ENCODE data around the gene GRHL3.

Gene GRHL3

DNA sequence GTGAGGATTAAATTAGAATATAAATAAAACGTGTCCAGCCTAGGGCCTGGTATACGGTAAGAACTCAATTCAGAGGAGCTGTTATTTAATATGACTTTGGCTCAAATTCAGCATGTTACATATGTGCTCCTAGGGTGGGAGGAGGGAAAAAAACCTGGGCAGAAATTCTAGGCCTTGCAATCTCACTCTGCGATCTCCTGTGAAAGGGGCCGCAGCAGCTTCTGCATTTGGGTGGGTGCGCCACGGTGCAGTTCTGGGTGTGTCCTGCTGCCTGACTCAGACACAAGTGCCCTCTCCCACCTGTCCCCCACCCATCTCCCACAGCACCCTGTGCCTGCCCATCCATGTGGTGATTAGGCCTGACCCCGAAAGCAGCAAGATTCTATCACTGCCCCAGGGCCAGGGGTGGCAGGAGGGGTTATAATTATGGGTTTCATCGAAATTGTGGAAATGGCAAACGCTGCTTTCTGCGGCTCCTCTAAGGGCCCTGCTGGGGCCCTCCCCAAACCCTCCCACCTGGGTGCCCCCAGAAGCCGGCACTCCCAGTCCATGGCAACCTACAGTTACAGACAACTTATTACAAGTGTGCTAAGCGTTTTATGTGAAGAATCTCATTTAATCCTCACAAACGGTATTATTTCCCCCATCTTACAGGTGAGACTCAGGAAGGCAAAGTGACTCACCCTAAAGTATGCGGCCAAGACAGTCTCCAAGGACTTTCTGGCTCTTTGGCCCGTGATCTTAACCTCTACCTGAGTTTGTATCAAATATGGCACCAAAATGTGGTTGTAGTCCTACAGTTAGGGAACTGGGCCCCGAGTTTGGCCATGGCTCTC lies 25.5 kb upstream of the GRHL3 start:
- no peak for DNase-seq (ENCODE audit: low spot score)

DNA sequence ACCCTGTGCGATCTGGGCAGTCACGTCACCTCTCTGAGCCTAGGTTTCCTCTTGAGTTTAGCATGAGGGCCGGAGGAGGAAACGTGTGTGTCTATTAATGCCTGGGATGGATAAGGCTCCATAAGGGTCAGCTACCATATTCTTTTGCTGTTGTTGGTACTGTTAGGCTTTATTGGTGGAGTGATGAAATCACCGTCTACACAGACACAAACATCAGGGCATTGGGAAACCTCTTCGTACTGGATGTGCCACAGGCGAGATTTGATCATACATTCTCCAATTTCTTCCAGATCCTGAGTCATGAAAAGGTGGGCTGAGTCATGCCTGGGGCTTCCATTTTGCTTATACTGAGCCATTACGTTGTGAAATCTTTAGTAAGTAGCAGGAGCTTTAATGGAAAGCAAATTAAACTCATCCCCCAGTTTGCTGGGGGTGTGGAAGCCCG lies 24.9 kb upstream of the GRHL3 start:
- no peak for DNase-seq (ENCODE audit: low spot score)

DNA sequence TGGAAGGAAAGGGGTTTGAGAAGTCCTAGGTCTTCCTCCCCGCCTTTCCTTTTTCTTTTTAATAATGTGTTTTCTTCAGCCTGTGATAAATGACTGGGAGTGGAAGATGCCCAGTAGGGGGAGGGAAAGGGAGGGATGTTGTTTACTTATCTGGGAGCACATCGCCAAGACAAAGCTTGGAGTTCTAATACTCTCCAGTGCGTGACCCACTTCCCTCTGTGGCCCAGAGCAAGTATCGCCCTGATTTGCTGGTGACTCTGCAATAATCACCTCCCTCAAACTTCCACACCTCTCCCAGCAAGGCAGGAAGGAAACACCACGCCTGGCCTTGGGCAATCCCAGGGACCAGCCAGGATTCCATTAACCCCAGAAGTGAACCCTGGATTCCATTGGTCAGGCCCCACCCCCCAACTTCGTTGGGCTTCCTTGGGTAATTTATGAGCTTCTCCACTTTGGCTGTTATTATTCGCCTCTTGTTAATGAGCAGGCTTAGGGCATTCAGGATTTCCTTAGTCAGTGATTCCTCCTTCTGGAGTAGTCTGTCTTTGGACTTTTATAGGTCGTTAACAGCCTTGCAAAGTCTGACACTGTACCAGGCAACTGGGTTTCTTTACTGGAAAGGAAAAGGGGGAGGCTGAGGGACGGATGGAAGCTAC lies 24.3 kb upstream of the GRHL3 start:
- no peak for DNase-seq (ENCODE audit: low spot score)

DNA sequence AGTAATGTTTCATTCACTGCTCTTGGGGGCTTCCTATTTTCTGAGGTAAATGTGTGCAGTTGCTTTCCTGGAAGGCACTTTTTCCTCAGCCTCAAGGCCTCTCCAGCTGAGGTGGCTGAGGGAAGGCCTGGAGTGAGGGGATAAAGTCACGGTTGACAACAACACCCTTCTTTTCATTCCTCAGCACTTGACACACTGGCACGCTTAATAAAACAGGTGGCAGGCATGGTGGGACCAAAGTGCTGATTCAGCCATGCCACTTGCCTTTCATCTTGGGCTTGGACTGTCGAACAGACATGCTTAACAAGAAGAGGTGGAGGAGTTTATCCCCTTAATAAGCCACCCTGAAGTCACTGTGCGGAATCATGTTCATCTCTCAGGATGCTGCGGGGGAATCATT lies 23.6 kb upstream of the GRHL3 start:
- no peak for DNase-seq (ENCODE audit: low spot score)

DNA sequence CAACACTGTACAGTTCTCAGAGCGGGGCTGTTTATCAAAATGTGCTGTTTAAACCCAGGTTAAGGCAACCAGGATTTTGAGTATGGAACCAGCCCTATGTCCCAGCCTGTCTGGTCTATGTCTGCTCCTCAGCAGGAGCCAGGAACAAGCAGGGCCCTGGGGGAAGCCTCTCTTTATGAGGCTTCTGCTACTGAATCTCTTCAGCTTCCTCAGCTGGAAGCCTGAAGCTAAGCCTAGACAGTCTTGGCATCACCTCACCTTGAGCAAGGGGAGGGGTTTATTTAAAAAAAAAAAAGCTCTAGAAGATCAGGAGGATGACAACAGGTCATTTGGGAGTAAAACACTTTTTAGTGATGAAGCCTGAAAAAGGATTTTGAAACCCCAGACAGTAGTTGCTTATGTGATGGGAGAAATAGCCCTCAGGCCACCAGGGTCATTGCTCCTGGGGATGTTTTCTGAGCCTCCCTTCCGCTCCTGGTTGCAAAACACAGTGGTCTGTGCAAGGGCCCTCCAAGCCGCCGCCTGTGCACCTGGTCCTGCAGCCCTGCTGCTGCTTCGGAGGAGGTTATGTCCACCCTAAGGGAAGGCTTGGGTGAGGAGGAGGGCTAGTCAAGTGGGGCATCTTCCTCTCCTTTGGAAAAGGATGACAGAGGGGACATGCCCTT lies 21.8 kb upstream of the GRHL3 start:
- no peak for DNase-seq (ENCODE audit: low spot score)

DNA sequence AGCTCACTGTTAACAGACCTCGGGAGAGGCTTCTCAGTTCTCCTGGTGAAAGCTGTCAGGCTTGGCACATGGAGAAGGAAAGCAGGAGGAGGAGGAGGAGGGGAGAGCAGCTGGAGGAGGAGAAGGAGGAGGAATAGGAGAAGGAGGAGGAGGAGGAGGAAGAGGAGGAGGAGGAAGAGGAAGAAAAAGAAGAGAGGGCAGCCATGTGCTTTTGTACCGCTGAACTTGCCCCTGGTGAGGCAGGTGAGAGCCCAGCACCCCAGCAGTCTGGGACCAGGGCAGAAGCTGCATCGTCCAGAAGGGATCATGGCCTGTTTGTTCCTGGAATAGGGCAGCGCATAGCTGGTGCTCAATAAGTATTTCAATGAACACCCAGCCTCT lies 21.3 kb upstream of the GRHL3 start:
- no peak for DNase-seq (ENCODE audit: low spot score)

DNA sequence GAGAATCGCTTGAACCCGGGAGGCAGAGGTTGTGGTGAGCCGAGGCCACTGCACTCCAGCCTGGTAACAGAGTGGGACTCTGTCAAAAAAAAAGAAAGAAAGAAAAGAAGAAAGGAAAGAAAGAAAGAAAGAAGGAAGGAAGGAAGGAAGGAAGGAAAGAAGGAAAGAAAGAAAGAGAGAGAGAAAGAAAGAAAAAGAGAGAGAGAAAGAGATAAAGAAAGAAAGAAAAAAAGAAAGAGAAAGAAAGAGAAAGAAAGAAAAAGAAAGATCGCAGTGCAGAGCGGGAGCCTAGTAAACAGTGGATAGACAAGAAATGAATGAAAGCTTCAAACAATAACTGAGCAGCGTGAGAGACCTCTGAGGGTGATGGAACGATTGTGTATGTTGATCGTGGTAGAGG lies 20.6 kb upstream of the GRHL3 start:
- DNase-seq (ENCODE audit: low spot score) = no peak

DNA sequence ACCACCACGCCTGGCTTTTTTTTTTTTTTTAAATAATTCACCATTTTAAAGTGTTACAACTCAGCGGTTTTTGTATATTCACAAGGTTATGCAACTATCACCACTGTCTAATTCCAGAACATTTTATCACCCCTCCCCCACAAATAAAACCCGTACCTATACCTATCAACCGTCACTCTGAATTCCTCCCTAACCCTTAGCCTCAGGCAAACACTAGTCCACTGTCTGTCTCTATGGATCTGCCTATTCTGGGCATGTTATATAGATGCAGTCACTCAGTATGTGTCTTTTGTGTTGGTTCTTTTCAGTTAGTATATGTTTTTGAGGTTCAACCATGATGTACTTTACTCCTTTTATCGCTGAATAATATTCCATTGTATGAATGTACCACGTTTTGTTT lies 19.3 kb upstream of the GRHL3 start:
- DNase-seq (ENCODE audit: low spot score) = no peak

DNA sequence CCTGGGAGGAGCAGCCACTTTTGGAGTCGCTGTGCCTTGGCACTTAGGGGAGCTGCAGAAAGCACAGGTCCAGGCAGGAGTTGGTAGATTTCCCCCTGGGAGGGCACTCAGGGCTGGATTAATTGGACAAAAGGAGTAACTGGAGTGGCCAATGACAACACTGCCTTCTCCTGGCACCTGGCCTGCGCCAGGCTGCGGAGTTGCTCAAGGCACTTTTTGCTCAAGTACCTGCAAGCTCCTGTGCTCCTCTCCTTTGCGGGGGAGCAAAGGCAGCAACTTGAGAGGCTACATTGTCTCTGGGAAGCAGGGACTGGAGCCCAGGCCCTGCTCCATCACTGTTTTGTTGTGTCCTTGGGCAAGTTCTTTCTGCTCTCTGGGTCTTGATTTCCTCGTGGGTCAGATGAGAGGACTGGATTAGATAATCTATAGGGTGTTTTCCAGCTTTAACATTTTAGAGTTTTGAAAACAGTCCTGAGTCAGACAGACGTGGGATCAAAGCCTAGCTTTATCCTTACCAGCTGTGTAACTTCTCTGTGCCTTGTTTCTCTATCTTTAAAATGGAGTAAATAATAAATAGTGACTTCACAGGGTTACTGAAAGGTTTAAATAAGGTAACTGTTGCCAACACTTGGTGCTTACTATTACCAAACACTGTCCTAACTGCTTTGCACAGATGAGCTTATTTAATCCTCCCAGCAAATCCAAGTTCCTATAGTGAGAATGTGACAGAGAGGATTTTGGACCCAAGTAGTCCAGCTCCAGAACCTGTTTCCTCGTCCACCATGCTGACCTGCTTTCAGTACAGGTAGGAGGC lies 18.0 kb upstream of the GRHL3 start:
- no peak for DNase-seq (ENCODE audit: low spot score)

DNA sequence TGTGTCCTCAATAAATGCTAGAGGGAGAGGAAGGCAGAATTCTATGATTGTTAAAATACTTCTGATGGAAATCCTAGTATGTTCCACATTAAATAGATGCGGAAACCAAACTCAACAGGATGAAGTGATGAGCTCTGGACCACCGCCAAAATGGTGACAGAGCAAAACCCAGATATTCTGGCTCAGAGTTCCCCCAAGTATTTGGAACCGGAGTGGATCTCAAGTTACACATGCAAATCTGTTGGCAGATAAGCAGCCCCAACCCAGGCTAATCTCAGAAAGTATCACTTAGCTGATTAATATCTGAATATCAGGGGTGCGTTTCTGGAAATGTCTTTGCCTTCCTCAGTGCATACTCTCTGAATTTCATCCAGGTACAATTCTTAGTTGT lies 17.4 kb upstream of the GRHL3 start:
- DNase-seq (ENCODE audit: low spot score) = no peak

DNA sequence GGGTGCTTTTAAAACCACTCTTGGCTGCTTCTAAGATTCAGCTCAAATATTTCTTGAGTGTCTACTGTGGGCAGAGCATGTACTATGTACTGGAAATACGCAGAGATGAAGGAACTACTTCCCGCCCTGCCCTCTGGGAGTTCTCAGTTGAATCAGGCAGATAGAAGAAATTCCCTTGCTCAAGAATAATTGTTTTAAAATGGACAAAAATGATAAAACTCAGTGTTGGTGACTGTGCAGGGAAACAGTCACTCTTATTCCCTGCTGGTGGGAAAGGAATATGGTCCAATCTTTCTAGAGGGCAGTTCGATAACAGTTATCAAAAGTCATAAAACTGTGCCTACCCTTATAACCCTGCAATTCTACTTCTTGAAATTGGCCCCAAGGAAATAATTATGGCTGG lies 16.9 kb upstream of the GRHL3 start:
- DNase-seq (ENCODE audit: low spot score) = no peak

DNA sequence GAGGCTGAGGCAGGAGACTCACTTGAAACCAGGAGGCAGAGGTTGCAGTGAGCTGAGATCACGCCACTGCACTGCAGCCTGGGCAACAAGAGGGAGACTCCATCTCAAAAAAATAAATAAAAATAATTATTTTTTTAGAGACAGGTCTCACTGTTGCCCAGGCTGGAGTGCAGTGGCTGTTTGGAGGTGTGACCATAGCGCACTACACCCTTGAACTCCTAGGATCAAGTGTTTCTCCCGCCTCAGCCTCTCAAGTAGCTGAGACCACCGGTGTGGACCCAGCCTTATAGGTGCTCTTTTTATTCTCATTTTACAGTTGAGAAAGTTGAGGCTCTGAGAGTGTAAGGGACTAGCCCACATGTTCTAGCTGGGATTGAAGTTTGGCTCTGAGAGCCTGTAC lies 15.6 kb upstream of the GRHL3 start:
- DNase-seq (ENCODE audit: low spot score) = no peak

DNA sequence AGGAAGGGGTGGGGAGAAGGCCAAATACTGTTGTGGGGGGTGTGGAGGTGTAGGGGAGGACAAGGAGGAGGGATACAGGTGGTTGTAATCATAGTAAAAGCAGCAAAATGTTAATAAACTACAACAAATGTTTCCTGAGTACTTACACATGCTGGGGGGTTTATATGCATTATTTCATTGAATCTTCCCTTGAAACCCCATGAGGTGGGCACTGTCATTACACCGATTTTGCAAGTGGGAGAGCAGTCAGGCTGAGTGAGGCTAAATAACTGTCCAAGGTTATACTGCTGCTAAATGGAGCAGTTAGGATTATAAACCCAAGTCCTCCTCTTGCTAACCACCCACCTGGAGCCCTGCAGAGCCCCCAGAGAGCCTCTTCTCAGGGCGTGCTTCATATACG lies 14.4 kb upstream of the GRHL3 start:
- DNase-seq (ENCODE audit: low spot score) = no peak

DNA sequence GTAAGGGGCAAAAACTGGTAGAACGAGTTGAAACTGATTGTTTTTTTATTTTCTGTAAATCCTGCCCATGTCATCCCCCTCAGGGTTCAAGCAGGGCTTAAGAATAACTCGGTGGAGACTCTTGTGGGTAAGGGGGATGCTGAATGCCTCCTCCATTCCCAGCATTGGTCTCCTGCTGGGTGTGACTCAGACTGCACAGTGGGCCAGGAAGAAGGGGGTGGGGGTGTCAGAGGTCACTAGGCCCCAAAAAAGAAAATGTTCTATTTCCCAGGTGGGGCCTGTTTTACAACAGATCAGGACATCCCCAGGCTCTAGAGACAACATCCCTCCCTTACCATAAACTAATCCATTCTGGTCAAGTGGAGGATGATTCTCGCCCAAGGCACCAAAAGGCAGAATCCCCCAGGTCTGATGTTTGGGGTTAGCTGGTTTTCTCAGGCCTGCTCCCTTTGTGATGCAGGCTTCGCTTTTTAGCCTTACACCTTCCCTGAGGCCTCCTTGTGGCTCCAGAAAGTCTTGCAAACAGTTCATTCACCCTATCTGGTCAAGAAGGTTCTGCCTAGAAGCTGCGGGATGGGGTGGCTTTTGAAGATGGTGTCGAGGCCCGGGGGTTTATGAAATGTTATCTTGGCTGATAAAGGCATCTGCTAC lies 10.7 kb upstream of the GRHL3 start:
- DNase-seq (ENCODE audit: low spot score) = no peak

DNA sequence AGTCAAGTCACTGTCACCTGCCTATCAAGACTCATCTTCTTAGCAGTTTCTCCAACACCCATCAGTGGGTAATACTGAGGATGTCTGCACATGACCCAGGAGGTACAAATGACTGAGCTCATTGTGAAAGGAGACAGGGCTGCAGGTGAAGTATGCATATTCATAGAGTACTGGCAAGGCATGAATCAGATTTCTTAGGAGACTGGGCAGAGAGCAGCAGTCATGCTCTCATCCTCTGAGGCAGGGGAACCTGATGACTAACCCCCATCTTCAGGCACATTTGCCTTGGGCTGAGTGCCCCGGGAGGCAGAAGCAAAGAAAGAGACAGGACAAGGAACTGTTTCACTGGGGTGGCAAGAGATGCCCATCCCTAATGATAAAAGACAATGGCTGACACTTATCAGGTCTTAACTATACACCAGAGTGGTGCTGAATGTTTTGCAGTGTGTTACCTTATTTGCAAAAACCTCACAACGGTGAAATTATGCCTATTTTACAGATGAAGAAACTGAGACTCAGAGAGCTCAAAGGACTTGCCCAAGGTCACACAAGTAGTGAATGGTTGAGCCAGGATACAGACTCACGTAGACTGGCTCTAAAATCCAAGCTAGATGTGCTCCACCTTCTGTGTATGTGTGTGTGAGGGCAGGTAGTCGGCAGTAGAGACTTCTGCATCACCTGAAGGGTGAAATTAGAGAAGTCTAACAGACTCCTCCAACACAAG lies 9.2 kb upstream of the GRHL3 start:
- DNase-seq (ENCODE audit: low spot score) = peak; percentile 33

DNA sequence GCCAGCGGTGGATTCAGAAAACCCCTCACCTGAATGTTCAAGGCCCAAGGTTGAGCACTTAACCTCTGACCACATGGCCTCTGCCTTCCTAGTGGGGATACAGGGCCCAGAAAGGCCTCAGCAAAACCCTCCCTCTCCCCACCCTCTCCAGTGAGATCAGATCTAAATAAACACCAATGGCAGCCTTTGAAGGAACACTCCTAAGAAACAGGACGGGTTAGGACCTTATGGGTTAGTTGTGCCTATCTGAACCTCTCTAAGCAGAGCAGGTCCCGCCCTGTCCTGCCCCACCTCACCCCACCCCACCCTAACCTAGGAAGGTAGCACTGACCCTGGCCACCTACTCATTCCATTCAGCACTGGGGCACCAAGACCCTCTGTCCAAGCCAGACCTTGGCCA lies 7.9 kb upstream of the GRHL3 start:
- DNase-seq (ENCODE audit: low spot score) = no peak

DNA sequence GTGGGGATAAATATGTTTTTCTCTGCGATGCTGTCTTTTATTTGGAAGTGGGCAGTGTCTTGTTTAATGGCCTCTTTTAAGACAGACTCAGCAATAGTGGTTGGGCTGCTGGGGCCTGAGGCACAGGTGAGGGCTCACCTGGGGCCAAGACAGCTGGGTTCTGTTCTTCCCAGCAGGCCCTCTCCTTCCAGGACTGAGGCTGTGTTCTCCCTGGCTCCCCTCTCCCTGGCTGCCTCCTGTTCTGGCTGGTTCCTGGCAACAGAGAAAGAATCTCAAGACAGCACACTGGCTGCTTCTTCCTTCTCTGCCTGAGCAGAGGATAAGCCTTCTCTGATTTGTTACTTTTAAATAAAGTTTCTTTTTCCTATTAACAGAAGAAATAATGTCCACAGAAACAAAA lies 7.4 kb upstream of the GRHL3 start:
- no peak for DNase-seq (ENCODE audit: low spot score)

DNA sequence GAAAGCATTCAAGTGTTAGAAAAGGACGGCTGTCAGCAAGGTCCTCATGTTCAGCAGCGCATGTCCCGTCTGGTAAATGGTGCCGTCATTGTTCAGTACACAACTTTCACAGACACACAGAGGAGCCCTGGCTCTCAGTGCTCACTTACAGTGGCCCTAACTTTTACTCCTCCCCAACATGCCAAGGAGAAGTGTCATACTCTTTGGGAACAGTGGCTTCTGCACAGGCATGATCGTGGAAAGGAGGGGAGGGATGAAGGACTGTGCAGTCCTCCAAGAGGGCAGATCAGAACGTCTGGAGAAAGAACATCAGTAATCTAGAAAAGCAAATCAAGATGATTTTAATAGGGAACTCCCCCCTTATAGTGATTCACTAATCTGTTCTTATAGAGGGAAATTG lies 3.8 kb upstream of the GRHL3 start:
- DNase-seq (ENCODE audit: low spot score) = no peak

DNA sequence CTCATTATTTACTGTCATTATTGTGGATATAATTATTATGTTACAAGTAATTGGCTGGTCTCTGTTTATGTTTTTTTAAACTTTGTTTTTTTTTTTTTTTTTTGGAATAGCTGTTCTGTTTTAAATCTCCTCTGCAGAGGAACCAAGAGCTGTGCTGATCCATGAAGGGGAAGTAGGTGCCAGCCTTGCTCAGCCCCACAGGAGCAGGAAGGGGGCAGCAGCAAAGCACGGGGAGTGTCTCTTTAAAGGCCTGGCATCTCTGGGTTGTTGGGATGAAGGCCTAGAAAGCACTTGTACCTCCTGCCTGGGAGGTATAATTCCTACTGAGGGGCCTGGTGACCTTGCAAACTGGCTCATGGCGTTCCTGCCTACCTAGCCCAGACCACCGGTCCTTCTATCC lies 2.5 kb upstream of the GRHL3 start:
- DNase-seq (ENCODE audit: low spot score) = no peak

DNA sequence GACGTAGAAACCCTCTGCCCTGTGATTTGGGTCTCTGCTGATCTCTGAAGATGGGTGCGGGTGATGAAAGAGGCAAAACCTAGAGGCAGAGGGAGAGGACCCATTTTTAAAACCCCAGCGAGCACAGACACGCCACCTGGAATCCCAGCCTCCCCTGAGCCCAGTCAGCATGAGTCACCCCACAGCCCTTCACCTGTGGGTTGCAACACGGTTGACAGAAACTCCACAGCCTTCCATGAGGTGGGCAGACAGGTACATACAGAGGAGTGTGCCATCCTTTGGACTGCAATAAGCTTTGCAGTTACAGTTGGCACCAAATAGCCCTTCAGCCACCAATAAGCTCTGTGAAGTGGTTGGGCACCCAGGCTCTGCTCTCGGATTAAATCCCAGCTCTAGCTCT lies 2.1 kb upstream of the GRHL3 start:
- DNase-seq (ENCODE audit: low spot score) = no peak

DNA sequence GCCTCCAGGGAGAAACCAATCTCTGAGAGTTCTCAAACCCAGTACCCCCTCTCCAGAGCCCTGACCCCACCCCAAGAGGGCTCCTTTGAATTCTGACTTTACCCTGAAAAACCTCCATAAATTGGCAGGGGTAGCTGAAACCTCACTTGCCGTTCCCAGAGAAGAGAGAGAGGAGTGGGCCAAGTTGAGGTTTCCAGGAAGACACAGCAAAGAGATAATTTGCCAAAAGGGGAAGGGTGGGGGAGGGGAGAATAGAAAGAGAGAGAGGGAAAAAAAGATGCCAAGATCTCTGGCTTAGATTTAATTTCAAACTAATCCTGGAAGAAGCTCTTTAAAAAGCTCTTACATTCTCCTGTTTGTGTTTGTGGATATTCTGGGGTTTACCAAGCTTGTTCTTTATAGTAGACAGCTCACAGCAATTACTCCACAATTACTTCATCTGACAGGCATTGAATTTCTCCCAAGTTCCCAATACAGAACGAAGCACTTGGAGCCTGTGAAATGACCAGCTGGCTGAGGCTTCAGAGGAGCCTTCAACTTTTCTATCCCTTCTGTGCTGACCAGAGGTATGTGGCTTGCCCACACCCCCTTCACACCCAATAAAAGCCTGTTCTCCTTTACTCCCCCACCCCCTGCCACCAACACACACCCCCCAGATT lies 1.1 kb upstream of the GRHL3 start:
- DNase-seq (ENCODE audit: low spot score) = no peak

Data from activated CD4-positive, alpha-beta T cell treated with anti-CD3 and anti-CD28 coated beads, Interleukin-2, Interleukin-4, amounts not matched to agents 100 ng/mL and 50 ng/mL, durations not matched to agents 16 hours and 8 hours (primary cell).